HEK293 (cell line): ENCODE data around the gene B3GAT1.

Source experiments
- CTCF ChIA-PET: fragments of 350-600 bp; formaldehyde crosslinking; extraction: SDS; loops from one replicate; lab custom pipeline; 2021; ENCODE audit warnings: antibody characterized with exemption; lab: Yijun Ruan, JAX
- POLR2A ChIA-PET: fragments of 300-600 bp; formaldehyde crosslinking; extraction: SDS; loops from one replicate; lab custom pipeline; 2020; ENCODE audit warnings: antibody characterized with exemption, inconsistent platforms; lab: Yijun Ruan, JAX
- H3K27ac ChIP-seq: fragments of 200-500 bp; sonication (Bioruptor generic); 2 replicates; pipeline ENCODE4 v1.5.1; 2014; ENCODE audit warnings: low read depth, low read length, control low read depth, inconsistent platforms; ENCODE audit errors: extremely low read depth
- H3K36me3 ChIP-seq, 2 experiments: fragments of 200-500 bp in 1 of 2; sonication (Bioruptor generic) in 1 of 2; 1 replicate in 1 of 2; 2 replicates in 1 of 2; pipeline ENCODE4 v1.5.1; 2014 to 2017; ENCODE audit warnings: inconsistent platforms in 2 of 2, low read length in 2 of 2; ENCODE audit not compliant: control insufficient read depth in 2 of 2, insufficient read depth in 1 of 2
- H3K4me1 ChIP-seq: fragments of 200-500 bp; sonication (Bioruptor generic); 2 replicates; pipeline ENCODE4 v1.5.1; 2014; ENCODE audit warnings: mild to moderate bottlenecking, low read length, inconsistent platforms; ENCODE audit not compliant: control insufficient read depth, insufficient read depth
- H3K4me3 ChIP-seq: 2 replicates; pipeline ENCODE4 v1.5.1; 2011; ENCODE audit warnings: low read depth, mild to moderate bottlenecking, control low read depth, low read length, moderate library complexity
- H3K9me3 ChIP-seq: fragments of 200-500 bp; sonication (Bioruptor generic); 2 replicates; pipeline ENCODE4 v1.5.1; 2014; ENCODE audit warnings: low read depth, low read length, inconsistent platforms; ENCODE audit not compliant: control insufficient read depth, insufficient read depth
- GLI4 ChIP-seq: fragments of 450-650 bp; formaldehyde crosslinking; IDR thresholded peaks from 2 replicates; pipeline ENCODE4 v1.5.1; 2016; ENCODE audit warnings: missing biosample characterization, missing genetic modification characterization
- MEIS1 ChIP-seq: sonication (generic); formaldehyde crosslinking; IDR thresholded peaks from 2 replicates; pipeline ENCODE4 v1.8.1; 2022; ENCODE audit warnings: missing genetic modification reagents, mild to moderate bottlenecking, borderline replicate concordance
- REPIN1 ChIP-seq: fragments of 450-650 bp; formaldehyde crosslinking; IDR thresholded peaks from 2 replicates; pipeline ENCODE4 v1.5.1; 2017; ENCODE audit warnings: missing biosample characterization, missing genetic modification characterization, low read depth
- SP7 ChIP-seq: fragments of 450-650 bp; formaldehyde crosslinking; IDR thresholded peaks from 2 replicates; pipeline ENCODE4 v1.5.1; 2016; ENCODE audit warnings: missing biosample characterization, missing genetic modification characterization
- ZBTB1 ChIP-seq: fragments of 450-650 bp; formaldehyde crosslinking; IDR thresholded peaks from 2 replicates; pipeline ENCODE4 v1.5.1; 2016; ENCODE audit warnings: missing biosample characterization, missing genetic modification characterization
- ZBTB10 ChIP-seq: fragments of 450-650 bp; formaldehyde crosslinking; IDR thresholded peaks from 2 replicates; pipeline ENCODE4 v1.5.1; 2016; ENCODE audit warnings: missing biosample characterization, missing genetic modification characterization
- ZBTB17 ChIP-seq: fragments of 450-650 bp; formaldehyde crosslinking; IDR thresholded peaks from 2 replicates; pipeline ENCODE4 v1.5.1; 2016; ENCODE audit warnings: missing biosample characterization, missing genetic modification characterization
- ZFP3 ChIP-seq: fragments of 450-650 bp; formaldehyde crosslinking; IDR thresholded peaks from 2 replicates; pipeline ENCODE4 v1.5.1; 2016; ENCODE audit warnings: low read depth, missing biosample characterization, missing genetic modification characterization
- ZNF169 ChIP-seq: fragments of 450-650 bp; formaldehyde crosslinking; IDR thresholded peaks from 2 replicates; pipeline ENCODE4 v1.5.1; 2016; ENCODE audit warnings: missing biosample characterization, missing genetic modification characterization
- ZNF202 ChIP-seq: fragments of 450-650 bp; formaldehyde crosslinking; IDR thresholded peaks from 2 replicates; pipeline ENCODE4 v1.5.1; 2016; ENCODE audit warnings: missing biosample characterization, missing genetic modification characterization, borderline replicate concordance
- ZNF274 ChIP-seq, 2 experiments: fragments of 200-500 bp in 1 of 2; fragments of 450-650 bp in 1 of 2; sonication (Bioruptor generic) in 1 of 2; formaldehyde crosslinking in 1 of 2; IDR thresholded peaks; 2 replicates each; pipeline versions ENCODE4 v1.5.1 to v1.6.1; 2014 to 2016; ENCODE audit warnings: borderline replicate concordance in 1 of 2, inconsistent platforms in 1 of 2, low read length in 1 of 2, missing biosample characterization in 1 of 2, missing genetic modification characterization in 1 of 2
- ZNF548 ChIP-seq: fragments of 450-650 bp; formaldehyde crosslinking; IDR thresholded peaks from 2 replicates; pipeline ENCODE4 v1.5.1; 2016; ENCODE audit warnings: missing biosample characterization, missing genetic modification characterization

Gene B3GAT1

GRCh38 chr11:134331354-134332188, 80.5 kb downstream of the B3GAT1 start, which contains the start of gene GLB1L2 (continued):
- 0 out of 2 replicates have a peak, but pooled peaks have one; percentile 28 for TF ChIP-seq ZBTB10 (tag by site-specific recombination)

- TF ChIP-seq ZBTB1 (tag by site-specific recombination) (no peak), MEIS1 (CRISPR knock-in tag) (no peak), ZFP3 (no peak), ZBTB17 (tag by site-specific recombination) (no peak), ZNF548 (no peak), GLI4 (tag by site-specific recombination) (no peak), ZNF274 (IDR thresholded peaks at IDR 0.05; ENCODE audit: low read length) (no peak), ZNF274 (tag by site-specific recombination; IDR thresholded peaks at IDR 0.05; ENCODE audit: borderline replicate concordance) (no peak), ZNF202 (tag by site-specific recombination) (no peak), ZNF169 (no peak), SP7 (tag by site-specific recombination) (no peak), REPIN1 (tag by site-specific recombination) (no peak)
- ChIA-PET CTCF (no interaction called here), POLR2A (no interaction called here)
- H3K4me3 ChIP-seq = no peak overlapping the region
- H3K4me1 ChIP-seq = no peaks in the 10 kb centered on the region
- H3K27ac ChIP-seq = no peak overlapping the region
- peaks cover 0 to 3% of the 10 kb centered on the region in 2 experiments; a peak in 1 of 3 replicates for H3K36me3 ChIP-seq
- H3K9me3 ChIP-seq = no peaks in the 10 kb centered on the region
These were observed 81.3 kb downstream of the B3GAT1 start for GRCh38 chr11:134330611-134331353.
